Stimulated activated CD4-positive, alpha-beta T cell treated with anti-CD3 and anti-CD28 coated beads, TNF-alpha, amount 100 ng/mL, for 48 hours (primary cell): ENCODE measurements around the gene SERINC3.
"Not testable (repeated sequence)": the region's sequence is repeated elsewhere in the genome, so short reads cannot be mapped to it uniquely, and the experiment has no call there.

Experiments used
- DNase-seq, 3 donors: peaks; one replicate each; pipeline ENCODE4 v3.0.0-alpha.2; 2020; ENCODE audit warnings: low read depth in 3 of 3

Gene SERINC3

GRCh38 chr20:44521484-44522481, at the start of gene SERINC3:
Gene SERINC3 (minus strand): TSS chr20:44522070. CDS start chr20:44521951, 119 bp downstream.
- peak; percentile 91 to 97 (median 93) for DNase-seq

DNA sequence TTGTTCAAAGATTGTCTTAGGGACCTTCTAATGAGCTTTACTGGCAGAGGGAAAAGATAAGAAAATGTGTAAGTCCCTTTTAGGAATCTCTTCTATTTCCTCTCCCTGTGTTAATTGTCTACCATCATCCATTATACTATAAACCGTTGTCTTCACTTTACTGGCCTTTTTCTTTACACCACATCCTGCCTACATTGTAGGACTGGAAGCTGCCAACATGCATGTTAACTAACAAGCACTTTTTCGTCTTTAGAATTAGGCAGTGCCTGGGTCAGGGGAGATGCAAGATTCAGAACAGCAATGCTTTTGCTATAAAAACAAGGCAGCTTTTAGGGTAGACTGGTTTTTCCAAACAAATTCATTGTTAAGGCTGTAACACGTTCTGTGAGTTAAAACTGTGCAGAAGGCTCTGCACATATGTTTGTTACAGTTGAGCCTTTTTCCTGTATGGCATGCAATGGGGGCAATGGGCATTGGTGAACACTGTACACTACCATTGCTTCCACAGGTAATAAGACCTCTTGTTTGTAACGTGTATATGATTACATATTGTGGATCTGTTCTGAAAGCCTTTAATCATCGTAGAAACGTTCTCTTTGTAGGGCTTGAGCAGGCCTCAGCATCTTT, 49.6 kb upstream of the SERINC3 start:
- DNase-seq: no peak

- DNase-seq: no peak
These were observed 48.5 kb upstream of the SERINC3 start for GRCh38 chr20:44570367-44570766.

GRCh38 chr20:44566811-44567210, 44.9 kb upstream of the SERINC3 start:
- no peak for DNase-seq

- DNase-seq: no peak
These were observed 44.1 kb upstream of the SERINC3 start for GRCh38 chr20:44566018-44566417.

DNA sequence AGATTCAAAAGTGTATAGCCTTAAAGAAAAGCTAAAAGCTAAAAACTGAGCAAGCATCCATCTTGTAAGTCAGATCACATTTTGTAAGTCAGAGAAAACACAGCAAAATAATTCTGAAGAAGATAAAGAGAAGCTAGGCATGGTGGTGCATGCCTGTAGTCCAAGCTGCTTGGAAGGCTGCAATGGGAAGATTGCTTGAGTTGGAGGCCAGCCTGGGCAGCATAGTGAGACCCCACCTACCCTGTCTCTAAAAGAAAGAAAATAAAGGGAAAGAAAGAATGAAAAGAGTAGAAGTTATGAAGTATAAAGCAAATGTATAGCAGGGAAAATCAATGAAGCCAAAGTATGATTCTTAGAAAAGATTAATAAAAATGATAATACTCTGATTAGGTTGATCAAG, 40.0 kb upstream of the SERINC3 start:
- DNase-seq: no peak

DNA sequence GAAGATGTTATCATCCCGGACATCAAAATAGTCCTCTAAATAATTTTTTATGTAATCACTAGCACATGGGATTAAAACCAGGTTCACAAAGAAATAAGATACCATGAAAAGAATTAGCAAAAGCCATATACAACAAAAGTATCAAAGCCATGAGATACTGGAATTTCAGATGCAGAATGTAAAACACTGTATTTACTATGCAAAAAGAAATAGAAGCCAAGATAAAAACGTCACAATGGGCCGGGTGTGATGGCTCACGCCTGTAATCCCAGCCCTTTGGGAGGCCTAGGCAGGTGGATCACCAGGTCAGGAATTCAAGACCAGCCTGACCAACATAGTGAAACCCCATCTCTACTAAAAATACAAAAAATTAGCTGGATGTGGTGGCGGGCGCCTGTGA, 38.9 kb upstream of the SERINC3 start:
- not testable (repeated sequence) for DNase-seq

DNA sequence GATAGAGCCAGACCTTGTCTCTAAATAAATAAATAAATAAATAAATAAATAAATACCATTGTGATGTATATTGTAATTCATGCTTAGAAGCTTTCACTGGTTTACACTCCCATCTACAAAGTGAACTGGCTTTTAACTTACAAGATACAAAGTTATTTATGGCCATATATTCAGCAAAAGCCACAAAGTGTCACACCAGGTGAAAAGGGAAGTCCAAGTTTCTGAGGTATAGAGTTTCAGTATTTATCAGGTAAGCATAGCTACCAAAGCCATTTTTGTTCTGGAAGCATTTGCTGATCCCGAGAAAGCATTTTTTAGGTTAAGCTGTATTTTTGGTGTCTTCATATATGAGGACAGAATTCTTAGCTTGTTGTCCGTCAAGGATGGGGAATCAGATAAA, 38.4 kb upstream of the SERINC3 start:
- no peak for DNase-seq

DNA sequence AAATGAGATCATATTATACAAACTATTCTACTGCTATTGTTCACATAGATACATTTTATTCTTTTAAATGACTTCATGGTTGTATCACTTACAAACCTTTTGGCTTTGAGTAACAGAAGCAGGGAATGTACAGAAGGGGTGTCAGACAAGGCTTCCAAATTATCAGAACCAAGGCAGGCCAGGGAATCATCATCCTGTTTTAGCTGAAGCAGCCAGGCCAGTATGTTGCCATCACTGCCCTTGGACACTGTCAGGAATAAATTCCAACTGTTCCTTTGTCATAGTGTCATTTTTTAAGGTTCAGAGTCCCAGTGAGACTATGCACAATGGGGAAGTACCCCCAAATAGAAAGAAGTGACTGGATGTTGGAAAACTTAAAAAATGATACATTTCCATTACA, 37.4 kb upstream of the SERINC3 start:
- DNase-seq: no peak

GRCh38 chr20:44552950-44553908, 31.4 kb upstream of the SERINC3 start:
- DNase-seq: no peak

- DNase-seq: no peak
These were observed 30.7 kb upstream of the SERINC3 start for GRCh38 chr20:44552568-44552949.

- no peak for DNase-seq
These were observed 30.2 kb upstream of the SERINC3 start for GRCh38 chr20:44552050-44552449.

DNA sequence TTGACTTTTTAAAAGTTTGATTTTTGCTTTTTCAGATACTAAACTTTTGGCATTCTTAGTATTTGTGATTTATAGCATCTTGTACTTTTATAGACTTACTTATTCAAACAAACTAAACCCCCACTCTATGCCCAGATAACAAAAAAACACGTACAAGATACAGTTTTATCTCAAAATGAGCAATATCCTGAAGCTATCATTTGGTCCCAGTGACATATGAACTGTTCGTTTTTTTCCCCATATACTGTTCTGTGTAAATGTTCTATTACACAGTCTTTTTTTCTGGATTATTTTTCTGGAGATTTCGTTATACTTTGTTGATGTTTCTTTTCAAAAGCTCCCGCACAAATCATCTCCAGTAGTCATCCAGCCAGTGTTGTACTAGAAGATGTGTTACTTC, 27.3 kb upstream of the SERINC3 start:
- DNase-seq: no peak

GRCh38 chr20:44547419-44547818, 25.5 kb upstream of the SERINC3 start:
- DNase-seq: no peak

GRCh38 chr20:44544263-44544662, 22.4 kb upstream of the SERINC3 start:
- no peak for DNase-seq

- no peak for DNase-seq
These were observed 21.5 kb upstream of the SERINC3 start for GRCh38 chr20:44543358-44543757.

- DNase-seq: no peak
These were observed 21.0 kb upstream of the SERINC3 start for GRCh38 chr20:44542890-44543289.

DNA sequence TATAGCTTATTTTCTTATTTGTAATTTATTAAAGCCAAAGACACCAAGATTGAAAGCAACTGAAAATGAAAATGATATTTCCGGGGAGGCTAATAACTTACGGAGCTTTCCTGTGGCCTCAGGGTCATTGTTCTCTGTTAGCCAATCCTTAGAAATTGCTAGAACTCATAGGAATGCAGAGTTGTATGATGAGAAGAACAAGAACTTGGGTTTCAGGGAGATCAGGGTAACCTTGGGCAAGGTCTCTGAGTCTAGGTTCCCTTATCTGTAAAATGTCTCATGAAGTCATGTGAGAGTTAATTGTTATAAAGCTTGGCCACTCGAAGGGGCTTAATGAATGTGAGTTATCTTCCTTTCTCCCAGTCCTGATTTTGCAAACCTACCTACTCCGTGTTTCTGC, 20.1 kb upstream of the SERINC3 start:
- no peak for DNase-seq

- no peak for DNase-seq
These were observed 19.0 kb upstream of the SERINC3 start for GRCh38 chr20:44540834-44541233.

GRCh38 chr20:44537993-44538392, 16.1 kb upstream of the SERINC3 start:
- no peak for DNase-seq

- DNase-seq: no peak
These were observed 14.3 kb upstream of the SERINC3 start for GRCh38 chr20:44536175-44536574.

DNA sequence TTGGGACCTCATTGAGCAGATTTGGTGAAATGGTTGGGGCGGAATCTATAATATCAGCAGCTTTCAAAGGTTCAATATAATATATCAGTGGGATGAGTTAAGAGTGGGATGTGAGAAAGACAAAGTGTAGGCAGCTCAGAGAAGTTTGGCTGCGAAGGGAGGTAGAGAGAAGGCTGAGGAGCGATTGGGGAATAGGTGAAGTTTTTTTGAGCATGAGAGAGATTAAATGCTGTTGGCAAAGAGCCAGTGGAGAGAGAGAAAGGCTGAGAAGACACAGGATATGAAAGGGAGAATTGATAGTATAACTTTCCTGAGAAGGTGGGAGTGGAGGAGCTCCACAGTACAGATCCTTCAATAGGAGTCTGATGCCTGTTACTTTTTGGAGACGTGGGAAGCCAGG, 12.1 kb upstream of the SERINC3 start:
- DNase-seq: no peak
